Cortex of kidney (tissue), 1 donor: ENCODE data around the gene CNTD1.

Experiments used
- DNase-seq: peaks from one replicate; lab custom pipeline; 2025; lab: John Stamatoyannopoulos, UW

CNTD1 gene

DNA sequence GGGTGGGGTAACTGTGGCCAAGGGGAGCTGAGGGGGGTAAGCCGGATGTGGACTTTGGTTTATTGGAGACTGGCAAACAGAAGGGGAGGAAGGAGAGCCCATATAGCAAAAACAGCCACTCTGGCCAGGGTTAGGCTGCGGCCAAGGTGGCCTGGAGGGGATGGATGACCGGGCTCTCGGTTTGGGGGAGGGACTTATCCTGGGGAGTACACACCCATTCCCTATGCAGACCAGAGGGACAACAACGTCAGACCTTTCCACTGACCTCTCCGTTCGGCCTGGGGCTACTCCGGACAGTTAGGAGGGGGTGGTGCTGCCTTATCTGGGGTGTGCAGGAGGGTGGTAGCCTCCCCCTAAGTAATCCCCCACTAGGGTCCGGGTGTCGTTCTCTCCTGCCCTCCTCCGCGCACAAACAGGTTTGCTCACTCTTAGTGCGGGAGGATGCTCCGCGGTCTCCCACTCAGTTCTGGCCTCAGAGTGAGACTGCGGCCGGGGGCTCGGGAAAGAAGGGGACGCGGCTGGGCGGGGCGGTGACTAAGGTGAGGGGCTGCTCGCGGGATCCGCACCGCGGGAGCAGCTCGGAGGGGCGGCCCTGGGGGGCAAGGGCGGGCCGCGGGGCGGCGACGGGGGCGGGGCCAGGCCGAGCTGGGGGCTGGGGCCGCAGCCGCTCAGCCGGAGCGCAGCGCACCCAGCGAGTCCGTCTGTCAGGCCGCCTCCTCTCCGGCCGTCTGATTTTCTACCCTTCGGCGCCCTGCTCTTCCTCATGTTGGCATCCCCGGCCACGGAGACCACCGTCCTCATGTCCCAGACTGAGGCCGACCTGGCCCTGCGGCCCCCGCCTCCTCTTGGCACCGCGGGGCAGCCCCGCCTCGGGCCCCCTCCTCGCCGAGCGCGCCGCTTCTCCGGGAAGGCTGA lies 18.5 kb upstream of the CNTD1 start, which contains the start of gene WNK4:
WNK4 (plus strand) TSS at position 675 of the 915 bp plus-strand sequence; CDS start at position 764, 89 bp downstream.
- no peak for DNase-seq

DNA sequence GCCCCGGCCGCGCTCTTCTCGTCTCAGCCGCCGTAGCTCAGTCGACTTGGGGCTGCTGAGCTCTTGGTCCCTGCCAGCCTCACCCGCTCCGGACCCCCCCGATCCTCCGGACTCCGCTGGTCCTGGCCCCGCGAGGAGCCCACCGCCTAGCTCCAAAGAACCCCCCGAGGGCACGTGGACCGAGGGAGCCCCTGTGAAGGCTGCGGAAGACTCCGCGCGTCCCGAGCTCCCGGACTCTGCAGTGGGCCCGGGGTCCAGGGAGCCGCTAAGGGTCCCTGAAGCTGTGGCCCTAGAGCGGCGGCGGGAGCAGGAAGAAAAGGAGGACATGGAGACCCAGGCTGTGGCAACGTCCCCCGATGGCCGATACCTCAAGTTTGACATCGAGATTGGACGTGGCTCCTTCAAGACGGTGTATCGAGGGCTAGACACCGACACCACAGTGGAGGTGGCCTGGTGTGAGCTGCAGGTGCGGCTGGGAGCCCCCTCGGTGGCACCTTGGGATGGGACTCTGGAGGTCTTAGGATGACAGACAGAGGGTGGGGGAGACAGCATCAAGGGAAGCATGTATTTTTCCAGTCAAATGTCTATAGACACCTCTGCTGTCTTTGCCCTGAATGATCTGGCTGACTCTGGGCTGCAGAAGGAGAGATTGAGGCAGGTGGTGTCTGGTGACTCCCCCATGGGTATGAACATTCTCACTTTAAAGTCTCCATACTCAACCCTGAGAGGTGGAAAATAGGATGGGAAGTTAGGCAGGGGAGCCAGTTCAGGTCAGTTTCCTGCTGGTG lies 17.6 kb upstream of the CNTD1 start:
- DNase-seq, result no peak

DNA sequence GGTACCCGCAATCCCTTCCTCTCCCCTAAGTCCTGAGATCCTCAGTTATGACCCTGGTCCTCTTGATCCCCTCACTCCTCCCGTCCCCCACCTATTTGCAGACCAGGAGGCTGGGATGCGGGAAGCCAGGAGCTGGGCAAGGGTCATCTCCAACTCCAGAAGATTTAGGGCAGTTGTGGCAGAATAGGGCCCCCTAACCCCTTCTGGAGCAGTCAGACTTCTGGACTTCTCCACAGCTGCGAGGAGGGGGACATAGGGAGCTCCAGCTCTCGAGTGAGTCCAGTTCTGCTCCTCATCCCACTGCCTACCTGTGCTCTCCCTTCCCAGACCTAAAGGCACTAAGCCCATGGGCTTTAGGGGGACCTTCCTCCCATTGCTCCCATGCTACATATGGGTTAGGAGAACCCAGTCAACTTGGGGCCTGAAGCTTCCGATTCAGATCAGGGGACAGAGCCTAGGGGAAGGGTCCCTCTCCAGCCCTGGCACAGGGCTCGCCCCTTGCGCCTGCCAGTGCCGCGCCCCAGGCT lies 17.0 kb upstream of the CNTD1 start:
- no peak for DNase-seq

DNA sequence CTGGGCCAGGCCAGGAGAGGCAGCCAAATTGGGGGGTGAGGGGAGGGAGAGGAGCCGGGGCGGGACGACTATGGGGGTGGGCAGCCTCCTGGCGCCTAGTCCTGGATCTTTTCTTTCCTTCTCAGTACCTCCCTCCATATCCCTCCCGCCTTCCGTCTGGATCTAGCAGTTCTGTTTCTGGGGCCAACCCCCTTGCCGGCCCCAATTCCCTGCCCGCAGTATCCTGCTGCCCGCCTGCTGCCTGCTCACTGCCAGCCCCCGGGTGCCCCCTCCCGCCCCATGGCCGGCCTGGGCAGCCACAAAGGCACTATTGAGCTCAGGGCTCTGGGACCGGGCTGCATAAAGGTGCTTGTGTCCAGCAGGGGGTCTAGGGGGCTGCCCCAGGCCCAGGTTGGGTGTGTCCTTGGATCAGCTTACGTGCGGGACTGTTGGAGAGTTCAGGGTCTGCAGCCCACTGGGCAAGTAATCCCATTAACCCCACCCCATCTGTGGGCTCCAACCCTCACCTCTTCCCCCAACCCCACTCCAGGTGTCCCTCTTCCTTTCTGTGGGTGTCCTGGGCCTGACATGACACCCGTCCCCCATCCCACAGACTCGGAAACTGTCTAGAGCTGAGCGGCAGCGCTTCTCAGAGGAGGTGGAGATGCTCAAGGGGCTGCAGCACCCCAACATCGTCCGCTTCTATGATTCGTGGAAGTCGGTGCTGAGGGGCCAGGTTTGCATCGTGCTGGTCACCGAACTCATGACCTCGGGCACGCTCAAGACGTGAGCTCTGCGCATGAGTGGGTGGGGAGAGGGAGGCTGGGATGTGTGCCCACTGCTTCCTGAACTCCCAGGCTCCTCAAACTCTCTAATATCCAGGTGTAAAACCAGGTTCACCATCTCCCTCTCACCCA lies 16.2 kb upstream of the CNTD1 start:
- DNase-seq, result no peak

DNA sequence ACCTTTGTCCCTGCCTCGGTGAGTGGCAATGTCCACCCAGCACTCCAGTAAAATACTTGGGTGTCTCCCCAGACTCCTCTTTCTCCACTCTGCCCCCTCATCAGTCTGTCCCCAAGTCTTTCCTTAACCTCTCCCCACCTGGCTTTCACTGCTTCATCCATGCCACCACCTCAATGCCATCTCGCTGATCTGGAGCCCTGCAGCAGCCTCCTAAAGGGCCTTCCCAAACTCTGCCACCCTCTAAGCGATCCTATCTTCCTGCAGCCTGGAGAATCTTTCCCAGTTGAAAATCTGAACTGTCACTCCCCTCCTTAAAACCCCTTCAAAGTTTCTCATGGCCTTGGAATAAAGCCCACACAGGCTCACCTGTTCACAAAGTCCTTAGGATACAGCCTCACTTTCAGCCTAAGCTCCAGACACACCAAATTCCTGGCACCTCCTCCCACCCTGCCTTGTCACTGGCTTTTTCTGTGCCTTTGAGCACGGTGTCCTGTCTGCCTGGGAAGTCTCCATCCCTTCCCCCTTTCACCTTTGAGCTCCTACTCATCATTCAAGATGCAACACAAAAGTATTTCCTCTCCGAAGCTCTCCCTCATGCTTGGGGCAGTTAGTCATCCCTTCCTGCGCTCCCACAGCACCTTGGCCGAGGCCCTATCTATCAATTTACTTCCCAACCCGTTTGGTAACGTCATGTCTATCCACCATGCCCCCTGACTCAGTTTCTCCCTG lies 15.4 kb upstream of the CNTD1 start:
- no peak for DNase-seq

DNA sequence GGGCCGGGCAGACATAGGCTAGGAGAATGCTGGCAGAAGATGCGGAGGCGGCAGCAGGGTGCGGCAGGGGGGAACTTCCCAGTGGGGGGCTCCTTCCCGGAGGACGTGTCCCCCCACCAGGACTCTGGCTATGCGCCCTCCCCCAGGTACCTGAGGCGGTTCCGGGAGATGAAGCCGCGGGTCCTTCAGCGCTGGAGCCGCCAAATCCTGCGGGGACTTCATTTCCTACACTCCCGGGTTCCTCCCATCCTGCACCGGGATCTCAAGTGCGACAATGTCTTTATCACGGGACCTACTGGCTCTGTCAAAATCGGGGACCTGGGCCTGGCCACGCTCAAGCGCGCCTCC lies 14.9 kb upstream of the CNTD1 start:
- no peak for DNase-seq

DNA sequence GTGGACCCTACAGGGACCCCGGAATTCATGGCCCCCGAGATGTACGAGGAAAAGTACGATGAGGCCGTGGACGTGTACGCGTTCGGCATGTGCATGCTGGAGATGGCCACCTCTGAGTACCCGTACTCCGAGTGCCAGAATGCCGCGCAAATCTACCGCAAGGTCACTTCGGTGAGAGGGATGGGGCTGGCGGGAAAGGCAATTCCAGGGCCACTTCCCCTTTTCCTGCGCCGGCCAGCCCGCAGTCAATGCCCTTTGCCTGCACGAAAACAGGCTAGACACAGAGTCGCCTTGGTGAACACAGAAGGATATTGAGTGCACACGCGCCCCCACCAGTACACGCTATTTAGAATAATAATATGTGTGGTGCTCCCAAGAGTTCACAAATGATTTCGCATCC lies 14.3 kb upstream of the CNTD1 start:
- no peak for DNase-seq

DNA sequence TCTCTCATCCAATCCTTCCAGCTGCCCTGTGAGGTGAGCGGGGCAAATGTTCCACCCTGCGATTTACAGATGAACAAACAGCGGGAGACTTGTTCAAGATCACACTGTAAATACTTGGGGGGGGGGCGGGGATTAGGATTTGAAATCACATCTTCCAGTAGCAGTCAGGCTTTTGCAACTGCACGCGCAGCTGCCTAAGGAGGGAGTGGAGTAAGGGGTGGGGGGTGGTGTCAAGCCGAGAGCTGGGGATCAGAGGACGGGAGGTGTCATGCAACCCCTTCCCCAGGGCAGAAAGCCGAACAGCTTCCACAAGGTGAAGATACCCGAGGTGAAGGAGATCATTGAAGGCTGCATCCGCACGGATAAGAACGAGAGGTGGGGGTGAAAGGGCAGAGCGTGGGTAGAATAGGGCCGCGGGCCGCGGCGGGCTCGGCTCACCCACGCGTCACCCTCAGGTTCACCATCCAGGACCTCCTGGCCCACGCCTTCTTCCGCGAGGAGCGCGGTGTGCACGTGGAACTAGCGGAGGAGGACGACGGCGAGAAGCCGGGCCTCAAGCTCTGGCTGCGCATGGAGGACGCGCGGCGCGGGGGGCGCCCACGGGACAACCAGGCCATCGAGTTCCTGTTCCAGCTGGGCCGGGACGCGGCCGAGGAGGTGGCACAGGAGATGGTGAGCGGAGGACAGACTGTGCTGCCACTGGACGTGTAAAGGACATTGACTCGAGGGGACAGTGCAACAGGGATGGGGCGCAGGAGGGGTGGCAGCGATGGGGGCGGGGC lies 13.7 kb upstream of the CNTD1 start:
- DNase-seq, result no peak

DNA sequence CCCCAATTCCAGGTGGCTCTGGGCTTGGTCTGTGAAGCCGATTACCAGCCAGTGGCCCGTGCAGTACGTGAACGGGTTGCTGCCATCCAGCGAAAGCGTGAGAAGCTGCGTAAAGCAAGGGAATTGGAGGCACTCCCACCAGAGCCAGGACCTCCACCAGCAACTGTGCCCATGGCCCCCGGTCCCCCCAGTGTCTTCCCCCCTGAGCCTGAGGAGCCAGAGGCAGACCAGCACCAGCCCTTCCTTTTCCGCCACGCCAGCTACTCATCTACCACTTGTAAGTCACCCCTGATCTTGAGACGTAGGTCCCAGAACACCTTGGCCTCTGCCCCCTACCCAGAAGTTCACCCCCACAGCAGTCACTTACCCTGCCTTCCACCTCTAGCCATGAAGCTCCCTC lies 11.4 kb upstream of the CNTD1 start:
- no peak for DNase-seq

DNA sequence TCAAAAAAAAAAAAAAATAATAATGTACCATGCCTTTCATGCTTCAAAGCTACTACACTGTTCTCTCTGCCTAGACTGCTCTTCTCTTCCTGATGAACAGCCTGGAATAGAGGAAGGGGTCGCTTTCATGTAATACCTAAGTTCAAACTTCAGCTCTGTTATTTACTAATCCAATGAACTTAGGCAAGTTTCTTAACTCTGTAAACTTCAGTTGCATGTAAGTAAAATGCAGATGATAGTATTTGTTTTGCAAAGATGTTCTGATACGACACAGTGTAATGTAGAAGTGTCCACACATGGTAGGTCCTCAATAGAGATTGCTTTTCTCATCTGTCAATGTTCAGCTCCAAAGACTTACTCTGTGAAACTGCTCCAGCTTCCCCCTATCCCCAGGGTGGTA lies 6.7 kb upstream of the CNTD1 start:
- no peak for DNase-seq

DNA sequence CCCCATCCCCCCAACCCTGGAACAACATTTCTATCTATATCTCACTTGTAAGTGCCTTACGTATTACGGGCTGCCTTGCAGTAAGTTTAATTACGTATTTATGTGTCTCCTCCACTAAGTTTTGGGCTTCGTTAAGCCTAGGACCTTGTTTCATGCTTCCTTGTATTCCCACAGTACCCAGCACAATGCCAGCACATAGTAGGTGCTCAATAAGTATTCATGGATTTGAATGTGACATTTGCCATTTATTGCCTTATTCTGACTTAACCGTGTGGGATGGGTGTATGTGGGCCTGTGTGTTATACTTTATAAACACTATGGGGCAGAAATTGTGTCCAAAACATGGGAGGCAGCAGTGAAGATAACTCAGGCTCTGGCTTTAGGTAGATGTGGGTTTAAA lies 6.1 kb upstream of the CNTD1 start:
- no peak for DNase-seq

DNA sequence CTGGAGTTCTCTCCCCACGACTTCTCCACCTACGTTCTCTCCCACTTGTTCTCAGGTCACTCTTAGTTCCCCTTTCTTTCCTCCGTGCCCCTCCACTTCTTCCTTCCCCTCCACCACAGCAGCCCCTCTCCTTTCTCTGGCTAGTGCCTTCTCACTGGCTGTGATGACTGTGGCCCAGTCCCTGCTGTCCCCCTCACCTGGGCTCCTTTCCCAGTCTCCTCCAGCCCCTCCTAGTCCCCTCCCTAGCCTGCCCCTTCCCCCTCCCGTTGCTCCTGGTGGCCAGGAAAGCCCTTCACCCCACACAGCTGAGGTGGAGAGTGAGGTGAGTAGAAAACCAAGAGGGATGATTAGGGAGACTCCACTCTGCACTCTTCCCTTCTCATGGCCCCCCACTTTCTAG lies 3.6 kb upstream of the CNTD1 start:
- DNase-seq, result no peak

DNA sequence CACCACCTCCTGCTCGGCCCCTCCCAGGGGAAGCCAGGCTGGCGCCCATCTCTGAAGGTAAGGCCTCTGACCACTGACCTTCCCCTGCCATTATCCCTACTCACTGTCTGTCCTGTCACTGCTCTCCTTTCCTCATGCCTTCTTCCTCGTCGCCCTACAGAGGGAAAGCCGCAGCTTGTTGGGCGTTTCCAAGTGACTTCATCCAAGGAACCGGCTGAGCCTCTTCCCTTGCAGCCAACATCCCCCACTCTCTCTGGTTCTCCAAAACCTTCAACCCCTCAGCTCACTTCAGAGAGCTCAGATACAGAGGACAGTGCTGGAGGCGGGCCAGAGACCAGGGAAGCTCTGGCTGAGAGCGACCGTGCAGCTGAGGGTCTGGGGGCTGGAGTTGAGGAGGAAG lies 3.2 kb upstream of the CNTD1 start:
- DNase-seq, result no peak

DNA sequence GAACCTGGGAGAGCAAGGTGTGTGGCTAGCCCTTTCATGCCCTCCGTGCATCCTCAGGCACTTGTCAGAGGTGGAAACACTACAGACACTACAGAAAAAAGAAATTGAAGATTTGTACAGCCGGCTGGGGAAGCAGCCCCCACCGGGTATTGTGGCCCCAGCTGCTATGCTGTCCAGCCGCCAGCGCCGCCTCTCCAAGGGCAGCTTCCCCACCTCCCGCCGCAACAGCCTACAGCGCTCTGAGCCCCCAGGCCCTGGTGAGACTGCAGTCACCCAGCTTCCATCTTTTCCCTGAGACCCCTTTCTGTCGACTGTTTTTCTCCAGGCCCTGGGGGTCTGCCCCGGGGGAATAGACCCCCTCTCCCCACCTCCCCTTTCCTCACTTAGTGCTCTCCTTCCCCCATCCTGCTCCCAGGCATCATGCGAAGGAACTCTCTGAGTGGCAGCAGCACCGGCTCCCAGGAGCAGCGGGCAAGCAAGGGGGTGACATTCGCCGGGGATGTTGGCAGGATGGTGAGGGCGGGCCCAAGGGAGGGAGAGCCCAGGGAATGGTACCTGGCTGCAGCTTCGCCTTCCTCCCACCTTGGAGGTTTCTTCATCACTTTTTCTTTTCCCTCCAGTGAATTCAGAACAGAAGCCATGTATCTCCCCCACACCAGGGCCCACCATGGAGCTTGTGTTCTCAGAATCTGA lies 2.4 kb upstream of the CNTD1 start:
- no peak for DNase-seq

DNA sequence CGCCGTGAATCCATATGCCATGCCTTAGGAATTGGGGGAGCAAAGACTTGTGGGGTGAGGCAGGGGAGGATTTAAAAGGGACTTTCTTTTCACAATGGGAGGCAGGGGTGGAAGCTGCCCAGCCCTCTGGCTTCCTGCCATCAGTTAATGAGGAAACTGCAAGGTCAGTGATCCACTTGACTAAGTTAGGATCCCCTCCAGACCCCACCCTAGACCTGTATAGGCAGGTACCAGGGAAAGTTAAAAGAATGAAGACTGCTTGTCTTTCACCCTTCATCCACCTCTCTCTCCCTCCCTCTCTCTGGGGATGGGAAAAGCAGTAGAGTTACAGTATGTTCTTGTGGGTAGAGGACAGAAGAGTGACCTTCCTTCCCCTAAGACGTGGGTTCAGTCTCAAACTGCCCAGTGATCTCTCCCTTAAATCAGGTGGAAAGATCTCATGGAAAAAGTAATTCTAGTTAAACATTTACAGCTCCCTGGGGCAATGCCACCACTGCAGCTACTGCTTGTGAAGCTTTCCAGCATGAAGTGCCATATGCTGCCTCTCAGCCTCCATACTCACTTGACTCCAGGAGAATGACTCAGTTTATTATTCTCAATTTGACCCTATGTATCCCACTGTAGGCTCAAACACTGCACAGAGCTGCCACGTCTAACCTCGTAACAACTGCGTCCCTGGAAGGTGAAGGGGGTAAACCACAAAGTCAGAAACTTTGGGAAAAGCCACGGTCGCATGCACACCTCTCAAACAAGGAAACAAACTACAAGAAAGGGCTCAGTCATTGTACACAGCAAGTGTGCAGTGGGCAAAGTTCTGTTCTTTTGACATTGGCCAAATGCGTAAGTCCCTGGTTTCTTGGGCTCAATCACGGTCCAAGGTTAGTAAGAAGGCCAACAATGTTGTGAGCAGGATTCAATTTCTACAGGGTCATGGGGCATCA lies 1.3 kb upstream of the CNTD1 start:
- no peak for DNase-seq

DNA sequence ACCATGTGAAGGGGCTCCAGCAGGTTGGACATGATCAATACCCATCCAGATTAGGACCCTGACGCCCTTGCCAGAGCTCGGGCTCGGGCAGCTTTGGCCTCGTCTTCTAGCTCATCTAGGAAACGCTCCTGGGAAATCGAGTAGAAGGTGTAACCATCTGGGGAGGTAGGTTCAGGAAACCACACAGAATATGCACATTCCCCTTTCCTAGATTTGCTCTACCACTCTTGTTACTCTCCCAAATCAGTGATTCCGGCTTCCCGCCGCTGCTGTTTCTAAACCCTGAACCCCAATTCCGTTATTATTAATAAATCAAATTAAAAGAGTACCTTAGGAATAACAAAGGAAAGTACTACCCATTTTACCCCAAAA lies 664 bp upstream of the CNTD1 start:
- DNase-seq, result no peak

DNA sequence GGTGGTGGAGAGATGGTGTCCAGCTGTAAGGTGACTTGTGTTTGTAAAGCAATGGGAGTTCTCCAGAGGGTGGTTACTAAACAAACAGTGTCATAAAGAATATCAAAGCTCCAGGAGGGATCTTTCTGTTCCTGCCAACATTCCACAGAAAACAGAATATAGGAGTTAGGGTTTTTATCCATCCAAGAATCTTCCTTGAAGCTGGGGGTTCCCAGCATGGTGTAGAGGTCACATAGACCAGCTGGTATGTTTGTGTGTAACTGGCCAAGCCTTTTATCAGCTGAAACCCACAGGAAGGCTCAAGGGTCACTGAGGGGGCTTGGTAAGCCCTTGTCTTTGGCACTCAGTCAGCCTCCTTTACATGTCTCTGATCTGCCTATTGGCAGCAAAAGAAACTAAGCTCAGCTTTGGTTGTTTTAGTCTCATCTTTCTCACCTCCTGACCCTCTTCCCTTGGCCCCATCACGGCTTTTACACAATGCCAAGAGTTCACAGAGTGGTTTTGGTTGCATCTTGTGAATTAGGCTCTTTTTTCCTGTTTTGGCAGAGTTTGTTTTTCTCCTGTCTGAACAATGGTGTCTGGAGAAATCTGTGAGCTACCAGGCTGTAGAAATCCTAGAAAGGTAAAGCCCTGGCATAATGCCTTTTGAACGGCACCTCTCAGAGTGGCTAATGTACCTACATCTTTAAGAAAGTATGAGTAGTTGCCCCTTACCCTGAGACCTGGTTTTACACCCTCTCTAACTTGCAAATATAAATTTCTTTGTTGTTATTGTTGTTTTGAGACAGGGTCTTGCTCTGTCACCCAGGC lies 4.6 kb downstream of the CNTD1 start:
- no peak for DNase-seq

DNA sequence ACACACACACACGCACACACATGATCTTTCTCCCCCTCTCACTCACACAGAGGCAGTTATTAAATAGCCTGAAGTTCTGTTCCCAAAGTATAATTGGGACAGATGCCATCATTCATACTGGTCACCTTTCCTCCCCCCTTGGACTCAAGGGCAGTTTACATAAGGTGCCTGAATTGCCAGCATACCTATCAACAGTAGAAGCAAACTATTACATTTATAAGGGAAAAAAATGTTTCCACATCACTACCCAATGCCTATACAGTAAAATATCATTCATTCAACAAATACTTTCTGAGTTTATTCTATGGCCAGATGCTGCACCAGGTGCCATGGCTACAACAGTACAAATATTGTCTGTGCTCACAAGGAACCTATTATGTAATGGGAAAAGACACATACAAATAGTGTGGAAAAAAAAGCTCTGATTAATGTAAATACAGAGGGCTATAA lies 6.3 kb downstream of the CNTD1 start:
- no peak for DNase-seq
